Measurements from ENCODE around the gene UBE2H. TPM values are rescaled to one million over a fixed set of nuclear protein-coding genes. Genes with fewer than 3 reads are reported as not detected.

The UBE2H gene
- total RNA-seq, 1 experiment from 2014 or later, result 58.0 TPM

GRCh38 chr7:129793506-129794310 lies 159.1 kb downstream of the UBE2H start:
- no peak for DNase-seq (ENCODE audit: low read depth, low spot score)
- Histone ChIP-seq H3K36me3 (ENCODE audit: control insufficient read depth, insufficient read depth, low read length) (no peaks in the 10 kb centered on the region), H3K9me3 (ENCODE audit: control insufficient read depth, insufficient read depth, low read depth, low read length) (no peaks in the 10 kb centered on the region), H3K4me1 (ENCODE audit: control insufficient read depth, insufficient read depth, low read length) (no peaks in the 10 kb centered on the region), H3K27ac (ENCODE audit: low read length) (no peak overlapping the region), H3K4me3 (ENCODE audit: low read depth in 2 of 2, low read length in 2 of 2) (no peak overlapping the region), H3K27me3 (ENCODE audit: control insufficient read depth, insufficient read depth, low read length) (no peaks in the 10 kb centered on the region)
- TF ChIP-seq CTCF (IDR thresholded peaks at IDR 0.05), result no peak
- TF ChIP-seq SIN3A (IDR thresholded peaks at IDR 0.05; ENCODE audit: borderline replicate concordance, insufficient read depth, low read depth, low read length), result no peak
- TF ChIP-seq TCF7L2 (IDR thresholded peaks at IDR 0.05; ENCODE audit: low read depth, low read length), result no peak
- TF ChIP-seq REST (IDR thresholded peaks at IDR 0.05; ENCODE audit: insufficient read depth in 1 of 2, low read depth in 2 of 2, low read length in 1 of 2), result no peak
- TF ChIP-seq POLR2AphosphoS5 (IDR thresholded peaks at IDR 0.05; ENCODE audit: low read depth, low read length), result no peak
- no peak for ATAC-seq
- intact Hi-C loops (cut with micrococcal nuclease; ENCODE audit: unreplicated experiment), result no loop called here
- in situ Hi-C loops (cut with HindIII; ENCODE audit: low pct_unique_long_range_greater_than_20kb, low sequenced_read_pairs), result no loop called here
- BruUV-seq (replicated peaks), result no TSS peak
- CTCF ChIA-PET, result interaction anchor here (0.6 kb wide), 1 partner anchor 217 kb away, joined by 9 read pairs; no protein-coding TSS in a partner anchor
- POLR2A ChIA-PET, result no interaction called here

- POLR2A ChIA-PET, result no interaction called here
- Histone ChIP-seq H3K27me3 (ENCODE audit: control insufficient read depth, insufficient read depth, low read length) (no peaks in the 10 kb centered on the region), H3K4me1 (ENCODE audit: control insufficient read depth, insufficient read depth, low read length) (no peaks in the 10 kb centered on the region), H3K4me3 (ENCODE audit: low read depth in 2 of 2, low read length in 2 of 2) (no peak overlapping the region), H3K27ac (ENCODE audit: low read length) (no peak overlapping the region), H3K36me3 (ENCODE audit: control insufficient read depth, insufficient read depth, low read length) (no peaks in the 10 kb centered on the region), H3K9me3 (ENCODE audit: control insufficient read depth, insufficient read depth, low read depth, low read length) (no peaks in the 10 kb centered on the region)
- no TSS peak for BruUV-seq (replicated peaks)
- ATAC-seq (no peak), DNase-seq (ENCODE audit: low read depth, low spot score) (no peak)
- TF ChIP-seq POLR2AphosphoS5 (IDR thresholded peaks at IDR 0.05; ENCODE audit: low read depth, low read length), result no peak
- no peak for TF ChIP-seq TCF7L2 (IDR thresholded peaks at IDR 0.05; ENCODE audit: low read depth, low read length)
- no peak for TF ChIP-seq REST (IDR thresholded peaks at IDR 0.05; ENCODE audit: insufficient read depth in 1 of 2, low read depth in 2 of 2, low read length in 1 of 2)
- no peak for TF ChIP-seq SIN3A (IDR thresholded peaks at IDR 0.05; ENCODE audit: borderline replicate concordance, insufficient read depth, low read depth, low read length)
- no peak for TF ChIP-seq CTCF (IDR thresholded peaks at IDR 0.05)
- intact Hi-C loops (cut with micrococcal nuclease; ENCODE audit: unreplicated experiment) (no loop called here), in situ Hi-C loops (cut with HindIII; ENCODE audit: low pct_unique_long_range_greater_than_20kb, low sequenced_read_pairs) (no loop called here)
- CTCF ChIA-PET, result no interaction called here
Observed at GRCh38 chr7:129792721-129793120, 160.0 kb downstream of the UBE2H start.

All from Panc1 (cell line).